Smooth muscle cell of bladder (primary cell): ENCODE results near the gene ZNF800. TPM values are rescaled to one million over a fixed set of nuclear protein-coding genes. Genes with fewer than 3 reads are reported as not detected.

Experiments used
- total RNA-seq: library from RNA; depleted of rRNA; stranded (reverse); fragments of >200 nt; gene quantifications from 2 replicates; pipeline ENCODE4 v1.2.3, GENCODE V29; 2014

ZNF800 gene, protein sequence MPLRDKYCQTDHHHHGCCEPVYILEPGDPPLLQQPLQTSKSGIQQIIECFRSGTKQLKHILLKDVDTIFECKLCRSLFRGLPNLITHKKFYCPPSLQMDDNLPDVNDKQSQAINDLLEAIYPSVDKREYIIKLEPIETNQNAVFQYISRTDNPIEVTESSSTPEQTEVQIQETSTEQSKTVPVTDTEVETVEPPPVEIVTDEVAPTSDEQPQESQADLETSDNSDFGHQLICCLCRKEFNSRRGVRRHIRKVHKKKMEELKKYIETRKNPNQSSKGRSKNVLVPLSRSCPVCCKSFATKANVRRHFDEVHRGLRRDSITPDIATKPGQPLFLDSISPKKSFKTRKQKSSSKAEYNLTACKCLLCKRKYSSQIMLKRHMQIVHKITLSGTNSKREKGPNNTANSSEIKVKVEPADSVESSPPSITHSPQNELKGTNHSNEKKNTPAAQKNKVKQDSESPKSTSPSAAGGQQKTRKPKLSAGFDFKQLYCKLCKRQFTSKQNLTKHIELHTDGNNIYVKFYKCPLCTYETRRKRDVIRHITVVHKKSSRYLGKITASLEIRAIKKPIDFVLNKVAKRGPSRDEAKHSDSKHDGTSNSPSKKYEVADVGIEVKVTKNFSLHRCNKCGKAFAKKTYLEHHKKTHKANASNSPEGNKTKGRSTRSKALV
- 7.9 and 10.0 TPM in 2 replicates for total RNA-seq

DNA sequence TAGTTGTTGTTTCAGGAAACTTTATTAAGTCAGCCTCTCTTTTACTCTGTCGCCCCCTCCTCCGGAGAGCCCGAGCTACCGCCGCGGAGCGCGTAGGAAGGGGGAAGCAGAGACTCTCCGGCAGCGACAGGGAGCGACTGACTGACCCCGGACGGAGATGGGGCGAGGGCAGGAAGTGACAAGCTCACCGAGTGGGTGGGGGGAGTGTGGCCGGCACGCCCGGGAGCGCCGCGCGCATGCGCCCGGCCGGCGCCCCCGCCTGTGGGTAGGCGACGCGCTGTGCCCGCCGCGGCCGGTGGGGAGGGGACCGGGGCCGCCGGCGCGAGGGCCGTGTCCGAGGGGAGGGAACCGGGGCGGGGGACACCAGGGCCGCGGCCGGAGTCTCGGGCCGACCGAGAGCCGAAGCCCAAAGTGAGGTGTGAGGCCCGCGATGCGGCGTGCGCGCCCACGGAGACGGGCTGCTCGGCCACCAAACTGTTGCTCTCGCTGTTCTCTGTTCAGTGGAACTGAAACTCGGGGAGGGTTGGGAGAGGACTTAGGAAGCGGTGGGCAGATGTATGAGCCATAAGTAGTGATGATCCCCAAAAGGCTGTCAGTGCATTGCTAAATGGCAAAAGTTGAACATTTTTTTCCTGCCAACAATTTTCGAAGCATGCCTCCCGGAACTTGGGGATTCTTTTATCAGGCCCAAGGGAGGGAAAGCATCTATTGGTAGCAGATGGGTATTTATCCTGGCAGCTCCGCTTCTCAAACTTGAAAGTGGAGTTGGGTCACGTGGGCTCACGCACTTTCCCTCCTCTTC, at the start of gene ZNF800:
TSS of gene ZNF800 (minus strand) at position 143 of the 802 bp plus-strand sequence. CDS start 1,151 bp downstream, outside the sequence.

Other genes with a start within 250 kb of the ZNF800 start
- gene GRM8, start 139.8 kb downstream of the ZNF800 start, total RNA-seq, result 0.14 TPM in 1 of 2 replicates, not detected in the other
- gene GCC1, start 192.9 kb upstream of the ZNF800 start, total RNA-seq, result 23.5 and 29.6 TPM in 2 replicates
- gene ARF5, start 195.7 kb upstream of the ZNF800 start, total RNA-seq, result 106 and 130 TPM in 2 replicates
- gene FSCN3, start 201.0 kb upstream of the ZNF800 start, total RNA-seq, result 1.0 and 1.1 TPM in 2 replicates
- gene PAX4, start 225.4 kb upstream of the ZNF800 start, total RNA-seq, result not detected in 2 replicates